OCI-LY7 (cell line): ENCODE results near the gene HCFC2. TPM values are rescaled to one million over a fixed set of nuclear protein-coding genes. Genes with fewer than 3 reads are reported as not detected.
A peak's percentile ranks its signal among the peaks of the same experiment; 100 is the strongest.

Source experiments
- BruUV-seq: library from RNA; stranded (reverse); fragments of 400-500 nt; replicated peaks from 2 replicates; lab custom pipeline; 2021; lab: Mats Ljungman, UMichigan
- CTCF ChIA-PET: fragments of 300-600 bp; sonication (Branson Sonifier 250); formaldehyde crosslinking; loops from one replicate; lab custom pipeline; 2022; ENCODE audit warnings: antibody characterized with exemption; ENCODE audit not compliant: unreplicated experiment; lab: Charles Lee
- POLR2A ChIA-PET: fragments of 300-600 bp; sonication (Branson Sonifier 250); formaldehyde crosslinking; loops from one replicate; lab custom pipeline; 2022; ENCODE audit warnings: antibody characterized with exemption; lab: Charles Lee
- DNase-seq: peaks from one replicate; pipeline ENCODE4 v3.0.0-alpha.2; 2015; ENCODE audit warnings: low spot score
- H2AFZ ChIP-seq: fragments of 200-600 bp; sonication (generic), shearing (Covaris generic); 2 replicates; pipeline ENCODE4 v1.6.1; 2014; ENCODE audit warnings: mild to moderate bottlenecking, antibody characterized with exemption, low read length, moderate library complexity
- H3K27ac ChIP-seq: fragments of 200-600 bp; sonication (generic); 2 replicates; pipeline ENCODE4 v1.5.1; 2014; ENCODE audit warnings: mixed run types, low read depth, mild to moderate bottlenecking, moderate library complexity, low read length, inconsistent platforms; ENCODE audit not compliant: poor library complexity, severe bottlenecking
- H3K36me3 ChIP-seq: fragments of 200-600 bp; sonication (generic); 2 replicates; pipeline ENCODE4 v1.6.1; 2014; ENCODE audit warnings: mild to moderate bottlenecking, antibody characterized with exemption, low read length, moderate library complexity, mixed read lengths; ENCODE audit not compliant: insufficient read depth
- H3K4me1 ChIP-seq: fragments of 200-600 bp; sonication (generic); 2 replicates; pipeline ENCODE4 v1.5.1; 2014; ENCODE audit warnings: mild to moderate bottlenecking, low read length; ENCODE audit not compliant: insufficient read depth, poor library complexity, severe bottlenecking
- H3K4me2 ChIP-seq: fragments of 200-600 bp; sonication (generic); 2 replicates; pipeline ENCODE4 v1.6.1; 2014; ENCODE audit warnings: mild to moderate bottlenecking, low read length
- H3K4me3 ChIP-seq: fragments of 200-600 bp; sonication (generic); 2 replicates; pipeline ENCODE4 v1.5.1; 2014; ENCODE audit warnings: mild to moderate bottlenecking, low read depth, low read length; ENCODE audit not compliant: poor library complexity, severe bottlenecking
- H3K79me2 ChIP-seq: fragments of 200-600 bp; sonication (generic); 2 replicates; pipeline ENCODE4 v1.6.1; 2016; ENCODE audit warnings: low read depth, mild to moderate bottlenecking, low read length, moderate library complexity, mixed read lengths; ENCODE audit not compliant: insufficient read depth
- H3K9me2 ChIP-seq: fragments of 200-600 bp; sonication (generic); 2 replicates; pipeline ENCODE4 v1.6.1; 2016; ENCODE audit warnings: mild to moderate bottlenecking, low read length, mixed read lengths; ENCODE audit not compliant: insufficient read depth
- H3K9me3 ChIP-seq: fragments of 200-600 bp; sonication (generic); 2 replicates; pipeline ENCODE4 v1.6.1; 2014; ENCODE audit warnings: mild to moderate bottlenecking, mixed run types, low read length, mixed read lengths
- H4K20me1 ChIP-seq: fragments of 200-600 bp; sonication (generic); 2 replicates; pipeline ENCODE4 v1.6.1; 2014; ENCODE audit warnings: mild to moderate bottlenecking, antibody characterized with exemption, low read length, moderate library complexity, mixed read lengths; ENCODE audit not compliant: insufficient read depth
- CTCF ChIP-seq: fragments of 200-600 bp; sonication (generic); conservative IDR thresholded peaks from 2 replicates; pipeline ENCODE4 v1.5.1; 2014; ENCODE audit warnings: mild to moderate bottlenecking, antibody characterized with exemption, low read length, moderate library complexity, mixed read lengths
- EZH2phosphoT487 ChIP-seq: fragments of 200-600 bp; sonication (generic); IDR thresholded peaks from 2 replicates; pipeline ENCODE4 v1.6.1; 2018; ENCODE audit warnings: low read depth, borderline replicate concordance, mild to moderate bottlenecking, mixed run types, antibody characterized with exemption, low read length, moderate library complexity, mixed read lengths
- intact Hi-C: fragments of 100-400 bp; cut with micrococcal nuclease; formaldehyde crosslinking; loops from one replicate; pipeline ENCODE4 v1.10.0; 2022; ENCODE audit not compliant: unreplicated experiment
- total RNA-seq, 2 experiments: library from RNA; depleted of rRNA in 1 of 2; stranded (reverse); fragments of >200 nt in 1 of 2; shearing (Covaris generic) in 1 of 2; gene quantifications; 2 replicates each; pipeline ENCODE4 v1.2.3, GENCODE V29; 2014 to 2022

Gene HCFC2
- total RNA-seq, 2 experiments from 2014 or later = 8.7 to 11.8 TPM

GRCh38 chr12:104136577-104136976 is 72.2 kb downstream of the HCFC2 start:
- peak; percentile 15 for DNase-seq
- Histone ChIP-seq H3K4me3 (peak overlapping the region; percentile 88), H3K9me3 (no peaks in the 10 kb centered on the region), H3K4me2 (peak overlapping the region; percentile 94), H3K36me3 (peaks cover 35% of the 10 kb centered on the region), H2AFZ (peak overlapping the region; percentile 77; the same call in 1 of the 2 replicates), H3K4me1 (peaks cover 31% of the 10 kb centered on the region), H3K79me2 (peaks cover 23% of the 10 kb centered on the region), H3K27ac (peak overlapping the region; percentile 82), H4K20me1 (no peaks in the 10 kb centered on the region), H3K9me2 (no peaks in the 10 kb centered on the region)
- POLR2A ChIA-PET = interaction anchor here (0.6 to 1.8 kb wide), 6 partner anchors 9 to 228 kb away, joined by 3 to 7 read pairs (median 3); partner anchors contain the start of gene TDG
- CTCF ChIA-PET = no interaction called here
- intact Hi-C loops = loop anchor here (5.0 kb wide), 2 partner anchors 179 to 204 kb away; partner anchors contain the start of gene HSP90B1
- TF ChIP-seq CTCF (no peak), EZH2phosphoT487 (no peak)
- BruUV-seq = TSS peak; percentile 76

GRCh38 chr12:104137001-104137901 is 72.9 kb downstream of the HCFC2 start:
- H2AFZ ChIP-seq = peak overlapping the region; percentile 77; the same call in 1 of the 2 replicates
- CTCF ChIA-PET = no interaction called here

More at GRCh38 chr12:104137001-104137901, 72.9 kb downstream of the HCFC2 start:
- Histone ChIP-seq H4K20me1 (no peaks in the 10 kb centered on the region), H3K27ac (peak overlapping the region; percentile 82), H3K36me3 (peaks cover 30% of the 10 kb centered on the region), H3K9me2 (no peaks in the 10 kb centered on the region), H3K4me1 (peaks cover 31% of the 10 kb centered on the region), H3K9me3 (no peaks in the 10 kb centered on the region), H3K4me2 (peak overlapping the region; percentile 94), H3K4me3 (peak overlapping the region; percentile 88), H3K79me2 (peaks cover 23% of the 10 kb centered on the region)
- BruUV-seq = TSS peak; percentile 81
- intact Hi-C loops = loop anchor here (5.0 kb wide), 2 partner anchors 180 to 205 kb away; partner anchors contain the start of gene HSP90B1
- POLR2A ChIA-PET = interaction anchor here (0.6 to 1.8 kb wide), 8 partner anchors 8 to 296 kb away, joined by 3 to 7 read pairs (median 4); partner anchors contain the start of genes NT5DC3 and TDG
- TF ChIP-seq CTCF = no peak
- TF ChIP-seq EZH2phosphoT487 = no peak
- peak; percentile 74 for DNase-seq
